Measurements from ENCODE around the gene A3GALT2.
A peak's percentile ranks its signal among the peaks of the same experiment; 100 is the strongest.
"Not testable (repeated sequence)": the region's sequence is repeated elsewhere in the genome, so short reads cannot be mapped to it uniquely, and the experiment has no call there.

A3GALT2 gene

GRCh38 chr1:33294071-33295010 lies 26.6 kb downstream of the A3GALT2 start:
- DNase-seq (ENCODE audit: low spot score), result no peak

GRCh38 chr1:33292726-33293340 lies 28.1 kb downstream of the A3GALT2 start:
- DNase-seq (ENCODE audit: low spot score), result peak; percentile 41

- not testable (repeated sequence) for DNase-seq (ENCODE audit: low spot score)
These were observed 30.3 kb downstream of the A3GALT2 start for GRCh38 chr1:33290615-33291014.

GRCh38 chr1:33289858-33290154 lies 31.1 kb downstream of the A3GALT2 start:
- no peak for DNase-seq (ENCODE audit: low spot score)

- no peak for DNase-seq (ENCODE audit: low spot score)
These were observed 31.7 kb downstream of the A3GALT2 start for GRCh38 chr1:33288976-33289857.

GRCh38 chr1:33287317-33287716 lies 33.6 kb downstream of the A3GALT2 start:
- no peak for DNase-seq (ENCODE audit: low spot score)

GRCh38 chr1:33286451-33287185 lies 34.3 kb downstream of the A3GALT2 start:
- DNase-seq (ENCODE audit: low spot score), result no peak

- DNase-seq (ENCODE audit: low spot score), result no peak
These were observed 36.8 kb downstream of the A3GALT2 start for GRCh38 chr1:33284049-33284448.

- no peak for DNase-seq (ENCODE audit: low spot score)
These were observed 38.1 kb downstream of the A3GALT2 start for GRCh38 chr1:33282791-33283190.

- DNase-seq (ENCODE audit: low spot score), result no peak
These were observed 39.2 kb downstream of the A3GALT2 start for GRCh38 chr1:33281554-33282303.

GRCh38 chr1:33280091-33280661 lies 40.7 kb downstream of the A3GALT2 start:
- DNase-seq (ENCODE audit: low spot score), result no peak

GRCh38 chr1:33277488-33278084 lies 43.3 kb downstream of the A3GALT2 start:
- no peak for DNase-seq (ENCODE audit: low spot score)

- no peak for DNase-seq (ENCODE audit: low spot score)
These were observed 44.2 kb downstream of the A3GALT2 start for GRCh38 chr1:33276573-33277298.

- DNase-seq (ENCODE audit: low spot score), result no peak
These were observed 45.0 kb downstream of the A3GALT2 start for GRCh38 chr1:33275706-33276572.

GRCh38 chr1:33275195-33275594 lies 45.7 kb downstream of the A3GALT2 start:
- DNase-seq (ENCODE audit: low spot score), result no peak

GRCh38 chr1:33274446-33274845 lies 46.5 kb downstream of the A3GALT2 start:
- no peak for DNase-seq (ENCODE audit: low spot score)

GRCh38 chr1:33273961-33274371 lies 46.9 kb downstream of the A3GALT2 start:
- no peak for DNase-seq (ENCODE audit: low spot score)

- DNase-seq (ENCODE audit: low spot score), result no peak
These were observed 47.5 kb downstream of the A3GALT2 start for GRCh38 chr1:33273406-33273805.

GRCh38 chr1:33272930-33273329 lies 48.0 kb downstream of the A3GALT2 start:
- DNase-seq (ENCODE audit: low spot score), result no peak
